ENCODE data around the gene CEP44. TPM values are rescaled to one million over a fixed set of nuclear protein-coding genes. Genes with fewer than 3 reads are reported as not detected.

Gene CEP44
- total and polyA plus RNA-seq, 10 of the 15 experiments (the other 5 are each of a cell fraction or from before 2014, with no cell fraction given) = 7.6 to 19.8 (median 14.2) TPM

- no peak for TF ChIP-seq NR2C1 (IDR thresholded peaks at IDR 0.05)
Observed at GRCh38 chr4:174282836-174283506, 740 bp upstream of the CEP44 start (continued).

DNA sequence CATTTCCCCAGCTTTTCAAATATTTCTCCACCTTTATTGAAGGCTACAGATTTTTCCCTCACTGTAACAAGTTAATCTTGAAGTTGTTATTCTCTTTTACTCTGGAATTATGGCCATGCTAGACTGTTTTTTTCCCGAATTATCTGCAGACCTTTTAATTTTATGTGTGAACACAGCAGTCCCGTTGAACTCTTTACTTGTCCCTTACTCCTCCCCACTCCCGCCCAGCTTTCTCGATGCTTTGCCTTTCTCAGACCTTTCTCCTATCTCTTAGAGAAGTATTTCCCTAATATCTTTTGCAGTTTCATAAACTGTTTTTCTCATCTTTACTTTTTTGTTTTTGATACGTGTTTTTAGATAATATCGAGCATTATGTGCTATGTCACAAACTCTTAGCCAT lies 776 bp downstream of the CEP44 start:
- Histone ChIP-seq H3K4me1 (ENCODE audit: control insufficient read depth, insufficient read depth, low read length) (peaks cover 7% of the 10 kb centered on the region; the same call in 1 of the 2 replicates), H3K9ac (ENCODE audit: control insufficient read depth, insufficient read depth, low read length) (peak overlapping the region; percentile 97), H3K36me3 (ENCODE audit: control insufficient read depth in 2 of 2, insufficient read depth in 2 of 2, low read length in 1 of 2) (no peaks in the 10 kb centered on the region), H2AFZ (ENCODE audit: control insufficient read depth, low read depth, low read length) (peak overlapping the region; percentile 98), H3K27me3 (replicated peaks in 1 of 2; ENCODE audit: control insufficient read depth in 2 of 2, insufficient read depth in 2 of 2, low read length in 1 of 2) (no peaks in the 10 kb centered on the region), H3K4me2 (ENCODE audit: control insufficient read depth, insufficient read depth) (peak overlapping the region; percentile 68), H3K27ac (ENCODE audit: control insufficient read depth, insufficient read depth) (peak overlapping the region; percentile 99), H3K4me3 (peak overlapping the region; percentile 96), H3K9me3 (replicated peaks; ENCODE audit: control insufficient read depth, insufficient read depth, low read length) (peaks cover 3% of the 10 kb centered on the region; the same call in 2 of the 3 replicates), H3K79me2 (ENCODE audit: control insufficient read depth, insufficient read depth, low read length) (peaks cover 48% of the 10 kb centered on the region), H4K20me1 (ENCODE audit: control insufficient read depth, insufficient read depth) (no peaks in the 10 kb centered on the region)
- POLR2A ChIA-PET = interaction anchor here (0.7 to 4.0 kb wide), 5 partner anchors 18 to 44 kb away, joined by 3 to 21 read pairs (median 5); no protein-coding TSS in a partner anchor
- ATAC-seq (no peak), FAIRE-seq (no peak), DNase-seq (ENCODE audit: low read depth, low spot score) (no peak)
- RAD21 ChIA-PET (ENCODE audit: unreplicated experiment) = interaction anchor here (0.7 to 1.4 kb wide), 4 partner anchors 21 to 58 kb away, joined by 3 to 4 read pairs (median 4); no protein-coding TSS in a partner anchor
- intact Hi-C loops (cut with micrococcal nuclease; ENCODE audit: unreplicated experiment) = loop anchor here (5.0 kb wide), 1 partner anchor 912 kb away; the partner anchor contains the start of gene SAP30
- no TSS peak for BruUV-seq (replicated peaks)
- in situ Hi-C loops (cut with MboI) = loop anchor here (10.0 kb wide), 1 partner anchor 640 kb away; no protein-coding TSS in a partner anchor
- SMC1A ChIA-PET (ENCODE audit: uncharacterized antibody, unreplicated experiment) = interaction anchor here (0.7 to 2.5 kb wide), 10 partner anchors 15 to 1019 kb away, joined by 3 to 10 read pairs (median 4); no protein-coding TSS in a partner anchor
- WGBS (ENCODE audit: insufficient coverage, insufficient replicate concordance, low lambda C conversion rate, missing lambda C conversion rate) = 10% methylated on average over 6 of the region's 6 CpGs
- TF ChIP-seq NFIC (IDR thresholded peaks at IDR 0.05; ENCODE audit: low read depth, low read length) (no peak), JUNB (IDR thresholded peaks at IDR 0.05) (no peak)
- TF ChIP-seq, protein P1, sequence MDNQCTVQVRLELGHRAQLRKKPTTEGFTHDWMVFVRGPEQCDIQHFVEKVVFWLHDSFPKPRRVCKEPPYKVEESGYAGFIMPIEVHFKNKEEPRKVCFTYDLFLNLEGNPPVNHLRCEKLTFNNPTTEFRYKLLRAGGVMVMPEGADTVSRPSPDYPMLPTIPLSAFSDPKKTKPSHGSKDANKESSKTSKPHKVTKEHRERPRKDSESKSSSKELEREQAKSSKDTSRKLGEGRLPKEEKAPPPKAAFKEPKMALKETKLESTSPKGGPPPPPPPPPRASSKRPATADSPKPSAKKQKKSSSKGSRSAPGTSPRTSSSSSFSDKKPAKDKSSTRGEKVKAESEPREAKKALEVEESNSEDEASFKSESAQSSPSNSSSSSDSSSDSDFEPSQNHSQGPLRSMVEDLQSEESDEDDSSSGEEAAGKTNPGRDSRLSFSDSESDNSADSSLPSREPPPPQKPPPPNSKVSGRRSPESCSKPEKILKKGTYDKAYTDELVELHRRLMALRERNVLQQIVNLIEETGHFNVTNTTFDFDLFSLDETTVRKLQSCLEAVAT (IDR thresholded peaks at IDR 0.05) = peak; percentile 53
- CTCF ChIA-PET = interaction anchor here (0.6 to 2.4 kb wide), 7 partner anchors 17 to 64 kb away, joined by 3 to 9 read pairs (median 6); no protein-coding TSS in a partner anchor
